Mesendoderm (in vitro differentiated cells): ENCODE data around the gene GPRC5D.

Experiments used
- DNase-seq: peaks from one replicate; pipeline ENCODE4 v3.0.0; 2013
- H2AK5ac ChIP-seq: 2 replicates; pipeline ENCODE4 v1.6.1; 2013; ENCODE audit warnings: low read length, inconsistent platforms
- H2BK120ac ChIP-seq: 2 replicates; pipeline ENCODE4 v1.6.1; 2013; ENCODE audit warnings: low read depth, mild to moderate bottlenecking, low read length, moderate library complexity, mixed read lengths
- H2BK15ac ChIP-seq: replicated peaks from 2 replicates; pipeline ENCODE4 v1.6.1; 2013; ENCODE audit warnings: low read depth, mild to moderate bottlenecking, moderate library complexity
- H2BK5ac ChIP-seq: 2 replicates; pipeline ENCODE4 v1.6.1; 2013; ENCODE audit warnings: low read length, inconsistent platforms
- H3K18ac ChIP-seq: 2 replicates; pipeline ENCODE4 v1.6.1; 2013; ENCODE audit warnings: mild to moderate bottlenecking, low read length, mixed read lengths
- H3K23ac ChIP-seq: one replicate; pipeline ENCODE4 v1.6.1; 2013; ENCODE audit warnings: low read length
- H3K27ac ChIP-seq: 2 replicates; pipeline ENCODE4 v1.5.1; 2013; ENCODE audit warnings: low read depth, mild to moderate bottlenecking, inconsistent platforms, low read length, moderate library complexity
- H3K27me3 ChIP-seq: 2 replicates; pipeline ENCODE4 v1.6.1; 2013; ENCODE audit warnings: low read length, control low read depth, mild to moderate bottlenecking, inconsistent platforms; ENCODE audit not compliant: insufficient read depth, poor library complexity
- H3K36me3 ChIP-seq: 2 replicates; pipeline ENCODE4 v1.6.1; 2013; ENCODE audit warnings: low read length, inconsistent platforms; ENCODE audit not compliant: control insufficient read depth, insufficient read depth
- H3K4ac ChIP-seq: one replicate; pipeline ENCODE4 v1.6.1; 2013; ENCODE audit warnings: low read depth, mild to moderate bottlenecking, low read length, moderate library complexity
- H3K4me1 ChIP-seq: 2 replicates; pipeline ENCODE4 v1.6.1; 2013; ENCODE audit warnings: low read depth, low read length, inconsistent platforms; ENCODE audit not compliant: control insufficient read depth
- H3K4me2 ChIP-seq: 2 replicates; pipeline ENCODE4 v1.6.1; 2013; ENCODE audit warnings: low read length
- H3K4me3 ChIP-seq: 2 replicates; pipeline ENCODE4 v1.5.1; 2013; ENCODE audit warnings: mild to moderate bottlenecking, low read length
- H3K56ac ChIP-seq: one replicate; pipeline ENCODE4 v1.6.1; 2013; ENCODE audit warnings: low read length
- H3K79me1 ChIP-seq: 2 replicates; pipeline ENCODE4 v1.6.1; 2013; ENCODE audit warnings: low read length, inconsistent platforms
- H3K79me2 ChIP-seq: 2 replicates; pipeline ENCODE4 v1.6.1; 2013; ENCODE audit warnings: mild to moderate bottlenecking, low read length; ENCODE audit not compliant: control insufficient read depth, insufficient read depth
- H3K9ac ChIP-seq: 2 replicates; pipeline ENCODE4 v1.6.1; 2013; ENCODE audit warnings: low read length, inconsistent platforms
- H4K5ac ChIP-seq: one replicate; pipeline ENCODE4 v1.6.1; 2013; ENCODE audit warnings: low read length
- H4K8ac ChIP-seq: one replicate; pipeline ENCODE4 v1.6.1; 2013; ENCODE audit warnings: low read depth, mild to moderate bottlenecking, control low read depth, low read length, moderate library complexity
- WGBS: extraction: QIAGEN DNeasy Blood & Tissue Kit; methylation state at CpG from one replicate; pipeline ENCODE4 v1.1.7; 2013; ENCODE audit warnings: low lambda C conversion rate, missing lambda C conversion rate; ENCODE audit not compliant: insufficient coverage; ENCODE audit errors: extremely low coverage; 5-methylcytosine and 5-hydroxymethylcytosine counted together

The GPRC5D gene

GRCh38 chr12:12903642-12904609, 48.0 kb downstream of the GPRC5D start:
- Histone ChIP-seq H3K79me2 (no peaks in the 10 kb centered on the region), H3K27me3 (no peaks in the 10 kb centered on the region), H3K4ac (no peak overlapping the region), H3K4me1 (no peaks in the 10 kb centered on the region), H3K23ac (no peak overlapping the region), H3K79me1 (no peaks in the 10 kb centered on the region), H3K27ac (no peak overlapping the region), H3K4me3 (no peak overlapping the region), H4K8ac (no peak overlapping the region), H3K56ac (no peak overlapping the region), H2BK120ac (no peak overlapping the region), H3K36me3 (no peaks in the 10 kb centered on the region), H2AK5ac (no peak overlapping the region), H3K4me2 (no peak overlapping the region), H4K5ac (no peak overlapping the region), H3K18ac (no peak overlapping the region), H3K9ac (no peak overlapping the region), H2BK15ac (no peak overlapping the region), H2BK5ac (no peak overlapping the region)
- no peak for DNase-seq
- no CpG with 5 or more reads among the region's 14 CpGs for WGBS

GRCh38 chr12:12902036-12902435, 49.9 kb downstream of the GPRC5D start:
- no peak for DNase-seq
- Histone ChIP-seq H4K8ac (no peak overlapping the region), H3K27me3 (no peaks in the 10 kb centered on the region), H3K4ac (no peak overlapping the region), H3K56ac (no peak overlapping the region), H3K36me3 (no peaks in the 10 kb centered on the region), H3K79me2 (no peaks in the 10 kb centered on the region), H2BK5ac (no peak overlapping the region), H3K9ac (no peak overlapping the region), H3K79me1 (no peaks in the 10 kb centered on the region), H2AK5ac (no peak overlapping the region), H3K4me3 (no peak overlapping the region), H3K23ac (no peak overlapping the region), H3K18ac (no peak overlapping the region), H4K5ac (no peak overlapping the region), H3K4me1 (no peaks in the 10 kb centered on the region), H2BK120ac (no peak overlapping the region), H2BK15ac (no peak overlapping the region), H3K27ac (no peak overlapping the region), H3K4me2 (no peak overlapping the region)

- no peaks in the 10 kb centered on the region for H3K79me1 ChIP-seq
- no peak overlapping the region for H3K4me3 ChIP-seq
- H3K36me3 ChIP-seq = no peaks in the 10 kb centered on the region
- H3K27me3 ChIP-seq = no peaks in the 10 kb centered on the region
- no peak overlapping the region for H3K23ac ChIP-seq
- no peak overlapping the region for H2BK5ac ChIP-seq
- H4K8ac ChIP-seq = no peak overlapping the region
- no peak overlapping the region for H3K4ac ChIP-seq
- H3K18ac ChIP-seq = no peak overlapping the region
- H4K5ac ChIP-seq = no peak overlapping the region
- H3K9ac ChIP-seq = no peak overlapping the region
- H2BK120ac ChIP-seq = no peak overlapping the region
- no peak overlapping the region for H3K4me2 ChIP-seq
- no peak for DNase-seq
- no peak overlapping the region for H3K27ac ChIP-seq
- no peak overlapping the region for H2AK5ac ChIP-seq
- H3K56ac ChIP-seq = no peak overlapping the region
- no peak overlapping the region for H2BK15ac ChIP-seq
- no CpG with 5 or more reads among the region's 10 CpGs for WGBS
- H3K4me1 ChIP-seq = no peaks in the 10 kb centered on the region
- no peaks in the 10 kb centered on the region for H3K79me2 ChIP-seq
These were observed 50.7 kb downstream of the GPRC5D start for GRCh38 chr12:12901158-12901791.

- Histone ChIP-seq H3K79me2 (no peaks in the 10 kb centered on the region), H3K27ac (no peak overlapping the region), H4K8ac (no peak overlapping the region), H3K4ac (no peak overlapping the region), H3K79me1 (no peaks in the 10 kb centered on the region), H3K18ac (no peak overlapping the region), H2BK5ac (no peak overlapping the region), H3K9ac (no peak overlapping the region), H2AK5ac (no peak overlapping the region), H2BK120ac (no peak overlapping the region), H3K4me3 (no peak overlapping the region), H2BK15ac (no peak overlapping the region), H3K27me3 (no peaks in the 10 kb centered on the region), H3K4me2 (no peak overlapping the region), H3K4me1 (no peaks in the 10 kb centered on the region), H3K36me3 (no peaks in the 10 kb centered on the region), H4K5ac (no peak overlapping the region), H3K56ac (no peak overlapping the region), H3K23ac (no peak overlapping the region)
- WGBS = no CpG with 5 or more reads among the region's 2 CpGs
- DNase-seq = no peak
These were observed 51.2 kb downstream of the GPRC5D start for GRCh38 chr12:12900786-12901157.

- Histone ChIP-seq H2BK5ac (no peak overlapping the region), H3K4ac (no peak overlapping the region), H3K79me1 (no peaks in the 10 kb centered on the region), H3K27me3 (no peaks in the 10 kb centered on the region), H2BK15ac (no peak overlapping the region), H3K56ac (no peak overlapping the region), H3K4me1 (no peaks in the 10 kb centered on the region), H3K36me3 (no peaks in the 10 kb centered on the region), H3K4me3 (no peak overlapping the region), H3K23ac (no peak overlapping the region), H2AK5ac (no peak overlapping the region), H2BK120ac (no peak overlapping the region), H4K8ac (no peak overlapping the region), H3K4me2 (no peak overlapping the region), H3K79me2 (no peaks in the 10 kb centered on the region), H3K9ac (no peak overlapping the region), H3K18ac (no peak overlapping the region), H3K27ac (no peak overlapping the region), H4K5ac (no peak overlapping the region)
- WGBS = no CpG with 5 or more reads among the region's 10 CpGs
- no peak for DNase-seq
These were observed 52.2 kb downstream of the GPRC5D start for GRCh38 chr12:12899530-12900380.
